Left ventricle myocardium inferior (tissue), 1 donor: ENCODE data around the gene OR8B12. TPM values are rescaled to one million over a fixed set of nuclear protein-coding genes. Genes with fewer than 3 reads are reported as not detected.

ENCODE experiments used
- DNase-seq: peaks from one replicate; pipeline ENCODE4 v3.0.0-alpha.2; 2020
- H3K27ac ChIP-seq: fragments of 200-600 bp; replicated peaks from 2 replicates; pipeline ENCODE4 v1.8.0; 2021
- H3K27me3 ChIP-seq: fragments of 200-600 bp; 2 replicates; pipeline ENCODE4 v1.8.0; 2021; ENCODE audit warnings: low read depth
- H3K36me3 ChIP-seq: fragments of 200-600 bp; 2 replicates; pipeline ENCODE4 v1.8.0; 2021
- H3K4me1 ChIP-seq: fragments of 200-600 bp; 2 replicates; pipeline ENCODE4 v1.8.0; 2021
- H3K4me3 ChIP-seq: fragments of 200-600 bp; 2 replicates; pipeline ENCODE4 v1.8.0; 2021; ENCODE audit warnings: mild to moderate bottlenecking, moderate library complexity
- H3K9me3 ChIP-seq: fragments of 200-600 bp; replicated peaks from 2 replicates; pipeline ENCODE4 v1.8.0; 2021
- intact Hi-C: fragments of 100-400 bp; cut with micrococcal nuclease; formaldehyde crosslinking; loops from one replicate; pipeline ENCODE4 v1.11.0; 2022
- total RNA-seq: library from RNA; stranded (reverse); fragmentation: NEBNext Ultra II Directional; extraction: Animal tissue kit (Norgen Biotek cat#: 25700); gene quantifications from one replicate; pipeline ENCODE4 v1.2.1, GENCODE V29; 2021
- TF ChIP-seq, protein P1 (sequence below): fragments of 200-600 bp; IDR thresholded peaks from 2 replicates; pipeline ENCODE4 v1.8.0; 2021; ENCODE audit warnings: antibody characterized with exemption, mild to moderate bottlenecking, borderline replicate concordance
- donor health status: DM: no; HTN: yes; CAD: no; lungs with severe emphysema.

OR8B12 gene
- total RNA-seq, 1 donor from 2014 or later, result not detected

DNA sequence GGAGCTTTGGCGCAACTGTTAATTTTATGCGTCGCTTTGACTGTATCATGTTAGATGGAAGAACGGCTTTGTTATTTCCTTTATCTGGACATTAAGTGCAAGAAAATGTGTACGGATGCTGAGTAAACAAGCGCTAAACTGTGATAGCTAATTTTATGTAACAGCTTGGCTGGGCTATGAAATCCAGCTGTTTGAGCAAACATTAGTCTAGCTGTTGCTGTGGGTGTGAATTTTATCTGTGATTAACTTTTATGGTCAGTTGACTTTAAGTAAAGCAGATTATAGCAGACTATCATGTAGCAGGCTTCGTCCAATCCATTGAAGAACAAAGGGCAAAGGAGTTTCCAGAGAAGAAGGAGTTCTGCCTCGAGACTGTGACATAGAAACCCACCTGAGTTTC, 40.3 kb upstream of the OR8B12 start:
- H3K27me3 ChIP-seq, result peaks cover 25% of the 10 kb centered on the region
- TF ChIP-seq, protein P1, sequence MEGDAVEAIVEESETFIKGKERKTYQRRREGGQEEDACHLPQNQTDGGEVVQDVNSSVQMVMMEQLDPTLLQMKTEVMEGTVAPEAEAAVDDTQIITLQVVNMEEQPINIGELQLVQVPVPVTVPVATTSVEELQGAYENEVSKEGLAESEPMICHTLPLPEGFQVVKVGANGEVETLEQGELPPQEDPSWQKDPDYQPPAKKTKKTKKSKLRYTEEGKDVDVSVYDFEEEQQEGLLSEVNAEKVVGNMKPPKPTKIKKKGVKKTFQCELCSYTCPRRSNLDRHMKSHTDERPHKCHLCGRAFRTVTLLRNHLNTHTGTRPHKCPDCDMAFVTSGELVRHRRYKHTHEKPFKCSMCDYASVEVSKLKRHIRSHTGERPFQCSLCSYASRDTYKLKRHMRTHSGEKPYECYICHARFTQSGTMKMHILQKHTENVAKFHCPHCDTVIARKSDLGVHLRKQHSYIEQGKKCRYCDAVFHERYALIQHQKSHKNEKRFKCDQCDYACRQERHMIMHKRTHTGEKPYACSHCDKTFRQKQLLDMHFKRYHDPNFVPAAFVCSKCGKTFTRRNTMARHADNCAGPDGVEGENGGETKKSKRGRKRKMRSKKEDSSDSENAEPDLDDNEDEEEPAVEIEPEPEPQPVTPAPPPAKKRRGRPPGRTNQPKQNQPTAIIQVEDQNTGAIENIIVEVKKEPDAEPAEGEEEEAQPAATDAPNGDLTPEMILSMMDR, result no peak
- no peaks in the 10 kb centered on the region for H3K36me3 ChIP-seq
- no peak for DNase-seq
- intact Hi-C loops, result no loop called here
- H3K4me3 ChIP-seq, result no peak overlapping the region
- no peaks in the 10 kb centered on the region for H3K9me3 ChIP-seq
- H3K4me1 ChIP-seq, result no peaks in the 10 kb centered on the region
- H3K27ac ChIP-seq, result no peak overlapping the region

DNA sequence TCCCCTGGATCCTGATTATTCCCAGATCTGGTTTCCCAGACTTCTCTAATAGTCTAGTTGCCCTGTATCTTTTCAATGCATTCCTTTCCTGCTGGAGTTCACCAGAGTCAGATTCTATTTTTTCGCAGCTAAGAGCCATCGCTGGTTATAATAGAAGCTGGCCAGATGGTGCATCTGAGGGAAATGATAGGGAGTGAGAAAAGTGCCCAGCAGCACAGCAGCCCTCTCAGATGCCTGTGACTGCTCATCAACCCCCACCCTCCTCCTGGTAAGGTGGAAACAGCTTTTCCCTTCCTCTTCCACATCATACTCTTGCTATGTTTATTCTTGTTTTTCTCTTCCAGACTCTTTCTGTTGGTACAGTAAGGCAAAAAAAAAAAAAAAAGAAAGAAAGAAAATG, 39.1 kb upstream of the OR8B12 start:
- no peaks in the 10 kb centered on the region for H3K9me3 ChIP-seq
- no peak for DNase-seq
- no peaks in the 10 kb centered on the region for H3K36me3 ChIP-seq
- peaks cover 12% of the 10 kb centered on the region for H3K27me3 ChIP-seq
- H3K4me1 ChIP-seq, result no peaks in the 10 kb centered on the region
- TF ChIP-seq, protein P1, result no peak
- intact Hi-C loops, result no loop called here
- no peak overlapping the region for H3K4me3 ChIP-seq
- no peak overlapping the region for H3K27ac ChIP-seq

DNA sequence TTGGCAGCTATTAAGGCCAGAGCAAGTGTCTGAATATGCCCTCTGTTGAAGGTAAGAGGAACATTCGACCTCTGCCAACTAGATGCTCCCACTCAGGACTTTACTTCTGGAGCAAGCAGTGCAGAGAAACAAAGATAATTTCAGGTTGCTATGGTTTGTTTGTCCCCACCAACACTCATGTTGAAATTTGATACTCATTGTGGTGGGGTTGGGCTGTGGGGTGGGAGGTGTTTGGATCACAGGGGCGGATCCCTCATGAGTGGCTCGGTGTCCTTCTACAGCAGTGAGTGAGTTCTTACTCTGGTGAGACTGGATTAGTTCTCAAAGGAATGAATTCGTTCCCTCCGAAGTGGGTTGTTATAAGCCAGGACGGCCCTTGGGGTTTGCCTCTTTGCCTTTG, 38.4 kb upstream of the OR8B12 start:
- H3K4me1 ChIP-seq, result no peaks in the 10 kb centered on the region
- H3K4me3 ChIP-seq, result no peak overlapping the region
- no peaks in the 10 kb centered on the region for H3K9me3 ChIP-seq
- peaks cover 5% of the 10 kb centered on the region for H3K27me3 ChIP-seq
- H3K36me3 ChIP-seq, result no peaks in the 10 kb centered on the region
- DNase-seq, result no peak
- intact Hi-C loops, result no loop called here
- TF ChIP-seq, protein P1, result no peak
- H3K27ac ChIP-seq, result no peak overlapping the region

DNA sequence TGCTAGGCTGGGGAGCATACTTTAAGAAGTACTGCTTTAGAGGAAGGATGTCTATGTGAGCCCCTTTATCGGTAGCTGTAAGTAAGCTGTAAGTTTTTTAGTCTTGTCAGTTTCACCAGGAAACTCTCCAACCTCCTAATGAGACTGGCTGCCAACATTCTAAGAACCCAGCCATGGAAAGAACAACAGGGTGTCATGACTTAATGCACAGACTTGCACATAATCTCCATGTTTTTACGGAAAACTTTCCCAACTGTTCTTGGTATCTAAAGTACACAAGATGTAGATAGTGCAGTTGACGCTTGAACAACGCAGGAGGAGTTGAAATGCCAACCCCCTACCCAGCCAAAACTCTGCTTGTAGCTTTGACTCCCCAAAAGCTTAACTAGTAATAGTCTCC, 35.3 kb upstream of the OR8B12 start:
- intact Hi-C loops, result no loop called here
- H3K9me3 ChIP-seq, result peaks cover 12% of the 10 kb centered on the region
- H3K27me3 ChIP-seq, result no peaks in the 10 kb centered on the region
- no peak overlapping the region for H3K27ac ChIP-seq
- H3K4me3 ChIP-seq, result no peak overlapping the region
- no peak for DNase-seq
- TF ChIP-seq, protein P1, result no peak
- H3K36me3 ChIP-seq, result no peaks in the 10 kb centered on the region
- H3K4me1 ChIP-seq, result no peaks in the 10 kb centered on the region

DNA sequence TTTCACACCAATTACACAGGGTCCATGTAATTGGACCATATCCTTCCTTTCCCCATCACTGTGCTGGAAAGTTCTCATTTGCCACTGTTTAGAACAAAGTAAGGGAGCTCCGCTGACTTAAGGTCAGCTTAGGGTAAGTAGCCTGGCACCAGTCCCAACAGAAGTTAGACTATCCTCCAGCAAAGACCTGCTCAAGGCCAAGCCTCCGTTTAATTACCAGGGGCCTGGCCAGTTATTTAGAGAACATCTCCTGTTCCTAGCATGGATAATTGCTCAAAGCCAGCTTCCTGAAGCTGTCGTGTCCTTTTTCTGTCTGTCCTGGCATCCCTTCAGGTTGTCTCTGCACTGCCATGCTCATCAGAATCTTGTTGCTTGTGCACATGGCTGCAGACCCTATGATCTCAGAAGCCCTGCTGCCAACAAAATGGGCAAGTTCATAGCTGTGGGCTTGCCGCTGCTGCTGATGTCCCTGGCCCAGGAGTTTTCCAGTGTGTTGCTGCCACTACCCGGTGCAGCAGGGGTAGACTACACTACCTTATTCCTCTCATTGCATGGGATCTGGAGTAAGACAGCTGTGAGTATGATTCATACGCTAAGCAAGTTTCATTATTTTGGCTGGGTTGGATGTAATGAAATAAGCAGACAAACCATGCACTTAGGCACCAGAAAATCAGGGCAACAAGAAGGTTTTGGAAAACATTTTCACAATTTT, 34.4 kb upstream of the OR8B12 start:
- TF ChIP-seq, protein P1, result no peak
- no peak overlapping the region for H3K4me3 ChIP-seq
- DNase-seq, result no peak
- H3K27ac ChIP-seq, result no peak overlapping the region
- peaks cover 13% of the 10 kb centered on the region for H3K9me3 ChIP-seq
- intact Hi-C loops, result no loop called here
- no peaks in the 10 kb centered on the region for H3K36me3 ChIP-seq
- H3K27me3 ChIP-seq, result no peaks in the 10 kb centered on the region
- no peaks in the 10 kb centered on the region for H3K4me1 ChIP-seq
